HG03521 (cell line): ENCODE results near the gene TUBB4B.

ENCODE experiments used
- ATAC-seq: cut with Tn5 transposase; IDR thresholded peaks from one replicate; pipeline ENCODE4 v1.9.1; 2021; ENCODE audit warnings: mild to moderate bottlenecking, moderate library complexity; ENCODE audit not compliant: unreplicated experiment

Gene TUBB4B

GRCh38 chr9:137211532-137211931 is 29.6 kb upstream of the TUBB4B start:
- no peak for ATAC-seq

- no peak for ATAC-seq
These were observed 28.6 kb upstream of the TUBB4B start for GRCh38 chr9:137212520-137212919.

DNA sequence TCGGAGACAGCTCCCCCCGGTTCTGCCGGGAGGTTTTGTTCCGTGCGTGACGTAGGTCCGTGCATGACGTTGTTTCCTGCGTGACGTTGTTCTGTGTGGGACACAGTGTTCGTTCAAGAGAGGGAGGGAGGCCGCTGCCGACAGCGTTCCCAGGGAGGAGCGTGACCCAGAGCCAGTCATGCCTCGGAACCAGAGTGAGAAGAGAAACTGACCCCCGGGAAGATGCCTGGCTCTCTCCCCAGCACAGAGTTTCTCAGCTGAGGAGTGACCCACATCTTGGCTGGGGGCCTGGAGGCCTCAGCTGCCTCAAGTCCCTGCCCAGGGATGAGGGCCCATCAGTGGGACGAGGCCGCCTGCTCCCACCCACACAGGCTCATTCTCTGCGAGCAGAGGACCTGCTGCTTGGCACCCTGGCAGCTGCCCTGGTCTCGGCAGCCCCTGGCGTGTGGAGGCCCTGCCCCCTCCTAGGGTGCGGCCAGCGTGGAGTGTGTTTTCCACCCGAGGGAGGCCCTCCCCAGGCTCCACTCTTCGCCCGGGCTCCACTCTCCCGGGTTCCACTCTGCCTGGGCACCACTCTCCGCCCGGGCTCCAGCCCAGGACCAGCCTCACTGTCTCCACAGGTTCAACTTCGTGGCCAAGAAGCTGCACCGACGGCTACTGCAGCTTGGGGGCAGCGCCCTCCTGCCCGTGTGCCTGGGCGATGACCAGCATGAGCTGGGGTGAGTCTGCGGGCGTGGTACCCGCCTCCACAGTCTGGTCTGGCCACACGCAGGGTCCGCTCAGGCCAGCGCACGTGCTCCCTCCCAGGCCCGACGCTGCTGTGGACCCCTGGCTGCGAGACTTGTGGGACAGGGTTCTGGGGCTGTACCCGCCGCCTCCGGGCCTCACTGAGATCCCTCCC is 27.7 kb upstream of the TUBB4B start:
- no peak for ATAC-seq

DNA sequence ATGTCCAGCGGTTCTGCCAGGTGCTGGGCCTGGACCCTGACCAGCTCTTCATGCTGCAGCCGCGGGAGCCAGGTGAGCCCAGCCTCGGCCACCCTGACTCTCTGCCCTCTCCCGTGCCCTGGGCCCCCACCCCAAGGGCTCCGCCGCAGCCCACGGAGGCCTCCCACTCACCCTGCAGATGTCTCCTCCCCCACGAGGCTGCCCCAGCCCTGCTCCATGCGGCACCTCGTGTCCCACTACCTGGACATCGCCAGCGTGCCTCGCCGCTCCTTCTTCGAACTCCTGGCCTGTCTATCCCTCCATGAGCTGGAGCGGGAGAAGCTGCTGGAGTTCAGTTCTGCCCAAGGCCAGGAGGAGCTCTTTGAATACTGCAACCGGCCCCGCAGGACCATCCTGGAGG is 26.5 kb upstream of the TUBB4B start:
- ATAC-seq, result no peak

GRCh38 chr9:137215196-137215986 is 25.7 kb upstream of the TUBB4B start:
- no peak for ATAC-seq

GRCh38 chr9:137216188-137216965 is 24.7 kb upstream of the TUBB4B start:
- no peak for ATAC-seq

GRCh38 chr9:137217276-137218211 is 23.5 kb upstream of the TUBB4B start:
- no peak for ATAC-seq

- ATAC-seq, result no peak
These were observed 22.8 kb upstream of the TUBB4B start for GRCh38 chr9:137218212-137218753.

- no peak for ATAC-seq
These were observed 22.3 kb upstream of the TUBB4B start for GRCh38 chr9:137218754-137219271.

DNA sequence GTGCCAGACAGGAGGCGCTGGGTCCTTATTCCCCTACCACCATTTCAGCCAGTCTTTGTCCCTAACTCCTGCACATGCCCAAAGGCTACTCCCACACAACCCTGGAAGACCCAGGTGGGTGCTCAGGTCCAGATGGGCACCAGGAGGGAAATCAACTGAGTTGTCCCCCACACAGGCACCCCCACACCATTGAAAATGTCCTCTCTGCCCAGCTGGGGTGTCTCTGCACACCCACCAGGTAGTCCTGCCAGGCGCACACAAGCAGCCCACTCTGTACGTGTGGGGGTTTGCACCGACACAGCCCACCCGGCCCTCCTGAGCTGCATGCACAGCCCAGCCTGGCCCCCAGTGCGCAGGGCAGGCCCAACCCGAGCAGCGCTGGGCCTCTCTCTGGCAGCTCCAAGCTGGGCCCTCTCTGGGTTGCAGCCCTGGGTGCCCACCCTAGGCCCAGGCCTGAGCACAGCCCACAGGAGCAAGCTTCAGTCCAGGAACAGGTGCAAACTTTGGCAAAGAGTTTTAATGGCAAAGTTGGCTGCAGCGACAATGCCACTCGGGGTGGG is 21.2 kb upstream of the TUBB4B start:
- no peak for ATAC-seq

DNA sequence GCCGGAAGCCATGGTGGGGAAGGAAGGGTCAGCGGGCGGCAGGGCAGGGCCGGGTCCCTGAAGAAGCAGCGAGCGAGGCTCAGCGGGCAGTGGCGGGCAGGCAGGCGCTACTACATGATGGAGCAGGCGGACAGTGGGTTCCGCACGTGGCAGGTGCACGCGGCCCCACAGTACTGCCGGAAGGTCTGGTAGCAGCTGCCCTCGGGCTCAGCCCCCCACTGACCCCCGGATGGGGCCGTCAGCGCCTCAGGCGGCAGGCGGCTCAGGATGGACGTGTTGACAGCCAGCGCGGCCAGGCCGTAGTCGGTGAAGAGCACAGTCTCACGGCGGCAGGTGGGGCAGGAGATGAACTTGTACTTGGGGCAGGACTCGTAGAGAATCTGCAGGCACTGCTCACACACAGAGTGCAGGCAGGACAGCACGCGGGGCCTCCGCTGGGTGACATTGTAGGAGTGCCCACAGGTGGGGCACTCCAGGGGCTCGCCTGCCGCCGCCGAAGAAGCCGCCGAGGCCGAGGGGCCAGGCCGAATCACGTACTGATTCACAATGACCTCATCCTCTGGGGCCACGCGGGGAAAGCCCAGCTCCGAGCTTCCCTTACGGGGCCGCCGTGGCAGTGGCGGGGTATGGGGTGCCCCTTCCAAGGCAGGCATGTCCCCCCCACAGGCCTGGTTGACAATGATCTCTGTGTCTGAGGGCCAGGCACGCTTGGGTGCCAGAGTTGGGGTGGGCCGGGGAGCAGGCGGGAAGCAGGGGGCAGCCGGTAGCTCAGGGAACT is 20.6 kb upstream of the TUBB4B start:
- no peak for ATAC-seq

DNA sequence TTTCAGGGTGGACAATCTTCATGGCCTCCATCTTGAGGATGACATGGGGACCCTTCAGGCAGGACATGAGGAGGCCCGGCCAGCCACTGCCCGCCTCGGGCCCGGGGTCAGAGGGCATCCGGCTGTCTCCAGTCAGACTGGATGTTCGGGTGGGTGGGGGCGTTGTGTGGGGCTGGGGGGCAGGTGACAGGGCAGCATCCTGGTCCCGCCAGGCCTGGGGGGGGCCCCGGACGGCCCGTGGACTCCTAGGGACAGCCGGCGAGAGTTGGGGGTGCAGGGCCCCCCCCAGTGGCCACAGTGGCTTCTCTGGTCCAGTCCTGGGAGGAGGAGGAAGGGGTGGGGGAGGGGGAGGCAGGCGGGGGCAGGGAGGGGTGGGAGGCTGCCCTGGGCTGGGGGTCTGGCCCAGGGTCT is 20.0 kb upstream of the TUBB4B start:
- no peak for ATAC-seq

DNA sequence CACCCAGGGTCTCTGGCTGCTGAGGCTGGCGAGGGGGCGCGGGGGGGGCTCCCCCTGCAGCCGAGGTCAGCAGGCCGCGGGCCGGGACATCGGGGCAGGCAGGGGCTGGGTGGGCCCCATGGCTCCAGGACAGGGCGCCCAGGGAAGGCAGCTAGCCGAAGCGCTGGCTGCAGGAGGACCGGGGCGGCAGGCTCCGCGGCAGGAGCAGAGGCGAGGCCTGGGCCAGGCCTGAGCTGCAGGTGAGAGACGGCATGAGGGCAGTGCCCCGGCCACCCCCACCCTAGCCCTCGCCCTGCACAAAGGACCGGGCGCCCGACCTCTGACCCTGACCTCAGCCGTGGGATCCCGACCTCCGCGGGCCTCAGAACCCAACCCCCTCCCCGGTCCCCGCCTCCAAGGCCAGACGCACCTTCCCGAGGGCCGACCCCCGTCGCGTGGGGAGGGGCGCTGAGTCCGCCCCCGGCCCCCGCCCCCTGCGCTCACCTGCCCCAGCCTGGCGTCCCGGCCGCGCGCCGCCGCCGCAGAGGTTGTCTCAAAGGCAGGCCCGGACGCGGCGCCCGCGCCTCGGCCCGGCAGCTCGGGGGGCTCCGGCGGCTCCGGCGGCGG is 19.5 kb upstream of the TUBB4B start:
- ATAC-seq, result no peak

DNA sequence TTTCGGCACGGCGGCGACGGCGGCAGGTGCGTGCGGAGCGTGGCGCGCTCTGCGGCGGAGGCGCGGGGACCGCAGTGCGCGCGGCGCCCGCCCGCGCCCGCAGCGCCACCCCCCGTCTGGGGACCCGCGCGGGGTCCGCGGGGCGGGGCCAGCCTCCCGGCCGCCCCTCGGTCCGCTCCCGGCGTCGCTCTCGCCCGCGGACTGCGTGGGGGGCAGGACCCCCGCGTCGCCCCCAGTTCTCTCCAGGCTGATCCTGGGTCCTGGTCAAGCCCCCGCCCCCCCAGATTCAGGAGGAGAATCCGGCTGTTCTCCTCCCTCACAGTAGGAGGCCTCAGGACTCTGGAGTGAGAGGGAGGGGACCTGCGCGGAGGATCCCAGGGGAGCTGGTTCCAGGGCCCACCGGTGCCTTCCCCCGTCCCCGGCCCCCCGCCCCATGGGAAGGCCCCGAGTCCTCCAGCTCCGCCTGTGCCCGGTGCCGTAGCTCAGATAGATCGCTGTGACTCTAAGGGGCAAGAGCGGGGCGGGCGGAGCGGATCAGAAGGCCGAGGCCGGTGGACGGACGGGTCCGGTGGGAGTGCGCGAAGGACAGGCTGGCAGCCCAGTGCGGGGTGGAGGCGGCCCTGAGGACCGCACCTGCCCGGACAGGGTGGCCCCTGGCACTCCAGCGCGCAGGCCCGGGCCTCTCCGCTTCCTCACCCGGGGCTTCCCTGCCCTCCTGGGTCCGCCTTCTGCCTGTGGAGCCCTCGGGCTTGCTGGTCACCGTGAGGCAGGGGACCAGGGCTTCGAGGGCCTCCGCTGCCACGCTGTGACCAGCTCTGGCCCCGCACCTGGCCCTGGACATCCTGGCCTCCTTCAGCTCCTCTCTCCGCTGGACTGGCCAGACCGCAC is 18.7 kb upstream of the TUBB4B start, which contains the start of gene RNF208:
Gene RNF208 (minus strand): TSS at position 51 of the 888 bp plus-strand sequence. CDS start 1,028 bp downstream, outside the sequence.
- ATAC-seq, result no peak

DNA sequence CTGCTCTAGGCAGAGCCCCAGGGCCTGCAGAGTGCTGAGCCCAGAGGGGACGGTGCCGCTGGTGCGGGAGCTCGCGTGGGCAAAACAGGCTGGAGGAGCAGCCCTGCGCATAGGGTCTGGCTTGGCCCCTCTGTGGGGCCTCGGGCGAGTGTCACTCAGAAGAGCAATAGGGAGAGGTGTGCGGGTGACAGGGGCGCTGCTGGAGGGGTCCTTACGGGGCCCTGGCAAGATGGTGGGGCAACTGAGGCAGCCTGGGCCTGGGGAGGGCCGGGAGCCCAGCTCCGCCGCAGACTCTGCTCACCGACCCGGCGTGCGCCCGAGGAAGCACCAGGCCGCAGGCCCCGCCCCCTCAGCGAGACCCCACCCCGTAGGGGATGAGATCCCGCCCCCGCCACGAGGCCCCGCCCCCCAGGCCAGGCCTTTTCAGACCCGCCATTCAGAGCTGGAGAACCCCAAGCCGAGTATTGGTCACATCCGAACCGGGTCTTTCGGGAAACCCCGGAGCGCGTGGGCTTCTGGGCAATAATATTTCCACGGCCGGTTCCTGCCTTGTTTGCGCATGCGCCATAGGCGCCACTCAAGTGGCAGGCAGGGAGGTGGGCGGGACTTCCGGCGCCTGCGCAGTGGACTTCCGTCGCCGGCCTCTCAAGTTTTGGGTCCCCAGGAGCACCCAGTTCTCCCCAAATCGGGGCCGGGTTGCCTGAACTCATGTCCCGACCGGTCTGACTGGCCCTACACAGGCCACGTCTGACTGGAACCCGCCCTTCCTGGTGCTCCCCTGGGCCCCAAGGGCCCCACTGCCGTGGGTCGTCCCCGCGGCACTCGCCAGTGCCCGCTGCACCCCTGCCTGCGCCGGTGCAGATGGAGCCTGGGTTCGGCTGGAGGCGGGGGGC is 17.8 kb upstream of the TUBB4B start:
- peak; percentile 82 for ATAC-seq
